Effector CD8-positive, alpha-beta T cell (primary cell): ENCODE data around the gene EPHA7.

ENCODE experiments used
- DNase-seq: peaks from one replicate; lab custom pipeline; 2025; lab: John Stamatoyannopoulos, UW

The EPHA7 gene

DNA sequence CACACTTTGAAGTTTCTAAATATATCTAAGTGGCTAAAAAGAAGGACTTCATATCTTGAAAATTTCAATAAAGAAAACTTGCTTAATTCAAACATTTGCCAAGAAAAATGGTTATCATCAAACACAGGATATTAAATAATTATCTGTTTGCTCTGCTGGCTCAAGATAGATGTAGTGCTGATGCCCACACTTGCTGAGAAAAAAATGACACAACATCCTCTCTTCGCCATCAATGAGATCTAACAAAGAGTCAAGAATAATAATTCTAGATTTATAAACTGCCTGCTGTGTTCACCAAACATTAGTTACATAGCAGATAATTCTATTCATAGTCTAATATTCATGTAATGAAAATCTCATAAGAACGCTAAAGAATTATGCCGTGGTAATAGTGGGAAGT, 93.6 kb downstream of the EPHA7 start:
- DNase-seq = no peak

- DNase-seq = no peak
These were observed 95.7 kb downstream of the EPHA7 start for GRCh38 chr6:93323630-93324029.

DNA sequence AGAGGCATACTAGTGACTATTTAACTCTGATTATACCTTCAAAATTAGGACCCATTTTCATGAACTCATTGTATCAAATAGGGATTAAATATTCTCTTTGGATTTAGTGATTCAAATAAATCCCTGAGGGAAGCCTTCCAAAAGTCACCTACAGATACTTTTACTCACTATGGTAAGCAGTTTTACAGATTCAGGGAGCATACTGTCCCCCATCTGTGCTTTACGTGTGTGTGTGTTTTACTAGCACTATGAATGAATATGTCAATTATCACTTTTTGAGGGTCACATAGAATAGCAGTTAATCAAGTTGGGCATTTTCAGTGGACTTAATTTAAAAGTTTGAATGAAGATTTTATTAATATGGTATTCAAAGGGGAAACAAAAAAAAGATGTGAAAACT, 96.7 kb downstream of the EPHA7 start:
- no peak for DNase-seq

DNA sequence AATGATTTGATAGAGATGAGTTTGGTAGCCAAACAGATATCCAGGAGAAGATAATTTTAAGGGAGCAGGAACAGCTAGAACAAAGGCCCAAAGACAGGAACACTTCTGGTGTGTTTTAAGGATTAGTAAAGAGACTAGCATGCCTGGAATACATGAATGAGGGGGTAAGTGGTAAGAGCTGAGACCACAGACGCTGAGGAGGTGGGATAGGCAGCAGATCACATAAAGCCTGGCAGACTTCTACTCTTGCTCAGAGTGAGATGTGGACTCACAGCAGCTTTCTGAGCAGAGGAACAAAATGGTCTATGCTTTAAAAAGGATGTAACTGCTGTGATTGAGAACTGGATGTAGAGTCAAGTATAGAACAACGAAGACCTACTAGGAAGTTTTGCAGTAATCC, 100.1 kb downstream of the EPHA7 start:
- DNase-seq = no peak

DNA sequence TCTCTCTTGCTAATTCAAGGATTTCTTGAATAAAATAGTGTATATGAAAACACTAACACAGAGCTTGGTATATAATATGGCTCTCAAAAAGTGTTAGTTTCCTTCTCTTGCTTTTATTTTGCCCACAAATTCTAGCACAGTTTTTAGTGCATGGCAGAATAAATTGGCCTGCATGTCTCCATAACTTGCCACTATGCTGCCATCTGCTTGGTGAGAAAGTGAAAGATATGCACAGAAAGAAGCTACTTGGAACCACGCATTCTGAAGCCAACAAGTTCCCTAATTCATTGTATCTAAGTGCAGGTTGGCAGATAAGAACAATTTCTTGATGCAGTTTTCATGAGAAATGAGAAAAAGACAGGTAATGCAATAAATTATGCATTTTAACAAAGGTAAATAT, 101.2 kb downstream of the EPHA7 start:
- DNase-seq = no peak

- no peak for DNase-seq
These were observed 101.8 kb downstream of the EPHA7 start for GRCh38 chr6:93317592-93317991.

- DNase-seq = no peak
These were observed 111.6 kb downstream of the EPHA7 start for GRCh38 chr6:93307505-93308409.

- DNase-seq = no peak
These were observed 114.3 kb downstream of the EPHA7 start for GRCh38 chr6:93305088-93305487.

- DNase-seq = no peak
These were observed 114.9 kb downstream of the EPHA7 start for GRCh38 chr6:93304505-93304904.

GRCh38 chr6:93300661-93301060, 118.7 kb downstream of the EPHA7 start:
- no peak for DNase-seq

DNA sequence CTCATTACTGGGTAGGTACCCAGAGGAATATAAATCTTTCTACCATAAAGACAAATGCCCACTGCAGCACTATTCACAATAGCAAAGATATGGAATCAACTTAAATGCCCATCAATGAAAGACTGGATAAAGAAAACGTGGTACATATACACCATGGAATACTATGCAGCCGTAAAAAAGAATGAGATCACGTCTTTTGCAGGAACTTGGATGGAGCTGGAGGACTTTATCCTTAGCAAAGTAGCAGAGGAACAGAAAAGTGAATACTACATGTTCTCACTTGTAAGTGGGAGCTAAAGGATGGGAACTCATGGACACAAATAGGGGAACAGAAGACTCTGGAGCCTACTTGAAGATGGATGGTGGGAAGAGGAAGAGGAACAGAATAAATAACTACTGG, 119.7 kb downstream of the EPHA7 start:
- DNase-seq = no peak

DNA sequence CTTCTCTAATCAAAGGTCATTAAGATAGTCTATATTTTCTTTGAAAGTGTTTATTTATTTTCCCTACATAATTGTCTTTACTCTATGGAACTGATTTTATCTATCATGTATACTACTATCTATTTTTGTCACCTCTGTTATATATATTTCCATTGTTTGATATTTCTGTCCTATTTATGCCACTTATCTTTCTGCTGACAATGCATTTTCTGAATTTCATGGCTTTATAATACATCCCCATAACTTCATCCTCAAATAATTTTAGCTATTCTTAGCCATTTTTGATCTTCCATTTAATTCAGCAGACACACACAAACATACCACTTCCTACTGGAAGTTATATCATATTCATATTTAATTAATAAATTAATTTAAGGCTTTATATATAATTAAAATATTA, 123.7 kb downstream of the EPHA7 start:
- no peak for DNase-seq

- DNase-seq = no peak
These were observed 124.5 kb downstream of the EPHA7 start for GRCh38 chr6:93294879-93295278.

GRCh38 chr6:93293872-93294271, 125.5 kb downstream of the EPHA7 start:
- no peak for DNase-seq

DNA sequence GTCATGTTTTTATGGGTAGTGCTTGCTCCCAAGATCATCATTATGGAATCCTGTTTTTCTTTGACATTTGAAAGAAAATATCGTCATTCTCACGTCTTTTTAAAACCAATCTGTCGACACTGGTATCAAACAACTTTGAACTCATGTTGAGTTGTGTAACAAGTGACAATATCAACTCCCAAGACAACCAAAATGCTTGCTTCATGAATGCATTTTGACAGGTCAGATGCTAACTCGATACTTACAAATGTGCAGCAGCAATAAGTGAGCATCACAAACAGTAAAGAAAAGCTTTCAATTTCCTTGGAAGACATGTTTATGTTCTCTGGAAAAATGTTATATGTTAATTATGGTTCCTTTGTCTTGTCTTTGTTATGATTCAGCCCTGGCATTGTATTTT, 125.9 kb downstream of the EPHA7 start:
- DNase-seq = no peak

DNA sequence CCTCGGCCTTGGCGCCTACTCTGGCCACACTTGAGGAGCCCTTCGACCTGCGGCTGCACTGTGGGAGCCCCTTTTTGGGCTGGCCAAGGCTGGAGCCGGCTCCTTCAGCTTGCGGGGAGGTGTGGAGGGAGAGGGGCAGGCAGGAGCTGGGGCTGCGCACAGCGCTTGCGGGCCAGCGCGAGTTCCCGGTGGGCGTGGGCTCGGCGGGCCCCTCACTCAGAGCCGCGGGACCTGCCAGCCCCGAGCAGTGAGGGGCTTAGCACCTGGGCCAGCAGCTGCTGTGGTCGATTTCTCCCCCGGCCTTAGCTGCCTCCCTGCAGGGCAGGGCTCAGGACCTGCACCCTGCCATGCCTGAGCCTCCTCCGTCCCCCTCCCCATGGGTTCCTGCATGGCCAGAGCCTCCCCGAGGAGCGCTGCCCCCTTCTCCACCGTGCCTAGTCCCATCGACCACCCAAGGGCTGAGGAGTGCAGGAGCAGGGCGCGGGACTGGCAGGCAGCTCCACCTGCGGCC, 136.8 kb downstream of the EPHA7 start:
- no peak for DNase-seq

GRCh38 chr6:93278241-93278640, 141.1 kb downstream of the EPHA7 start:
- DNase-seq = no peak

DNA sequence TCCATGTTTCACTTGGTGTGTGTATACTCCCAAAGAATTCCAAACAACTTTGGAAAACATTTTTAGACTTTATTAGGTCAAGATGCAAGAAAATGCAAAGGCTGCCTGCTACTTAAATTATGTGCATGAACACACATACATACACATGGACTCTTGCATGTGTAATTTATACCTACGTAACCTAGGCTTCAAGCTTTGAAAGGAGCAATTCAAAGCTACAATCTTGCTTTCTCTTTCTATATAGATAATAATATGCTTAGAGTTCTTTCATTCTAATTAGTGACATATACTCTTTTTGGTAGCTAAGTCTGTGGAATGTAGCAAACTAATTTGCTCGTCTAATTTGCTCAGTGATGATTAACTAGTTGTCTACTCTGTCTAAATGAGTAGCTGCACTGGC, 146.5 kb downstream of the EPHA7 start:
- no peak for DNase-seq

GRCh38 chr6:93272211-93272610, 147.1 kb downstream of the EPHA7 start:
- DNase-seq = no peak

DNA sequence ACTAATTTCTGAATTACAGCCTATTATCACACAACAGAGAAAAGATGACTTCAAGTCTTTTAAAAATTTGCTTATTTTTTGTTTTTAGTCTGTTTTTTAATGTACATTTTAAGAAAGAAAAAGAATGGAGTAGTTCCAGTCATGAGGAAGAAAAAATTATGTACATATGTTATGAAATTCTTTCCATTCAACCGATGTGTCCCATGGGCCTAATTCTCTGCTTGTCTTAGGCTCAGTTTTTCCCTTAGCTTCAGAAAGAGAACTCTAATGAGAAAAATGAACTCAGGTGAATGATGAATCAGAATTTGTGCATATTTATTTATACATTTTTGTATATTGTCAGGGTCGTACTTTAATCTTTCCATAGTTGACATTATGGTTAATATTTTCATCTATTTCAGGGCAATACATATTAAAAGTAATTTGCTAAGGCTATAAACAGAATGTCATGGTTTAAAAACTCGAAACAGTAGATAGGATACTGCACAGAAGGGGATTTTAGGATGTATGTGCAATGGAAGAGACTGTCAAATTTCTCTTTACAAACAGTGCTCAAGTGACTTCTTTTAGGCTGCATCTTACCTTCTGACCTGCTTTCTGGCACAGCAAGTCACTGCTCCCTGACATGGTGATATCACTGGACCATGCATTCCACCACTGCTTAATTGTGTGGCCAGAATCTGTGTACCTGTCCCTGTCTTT, 153.1 kb downstream of the EPHA7 start:
- no peak for DNase-seq

DNA sequence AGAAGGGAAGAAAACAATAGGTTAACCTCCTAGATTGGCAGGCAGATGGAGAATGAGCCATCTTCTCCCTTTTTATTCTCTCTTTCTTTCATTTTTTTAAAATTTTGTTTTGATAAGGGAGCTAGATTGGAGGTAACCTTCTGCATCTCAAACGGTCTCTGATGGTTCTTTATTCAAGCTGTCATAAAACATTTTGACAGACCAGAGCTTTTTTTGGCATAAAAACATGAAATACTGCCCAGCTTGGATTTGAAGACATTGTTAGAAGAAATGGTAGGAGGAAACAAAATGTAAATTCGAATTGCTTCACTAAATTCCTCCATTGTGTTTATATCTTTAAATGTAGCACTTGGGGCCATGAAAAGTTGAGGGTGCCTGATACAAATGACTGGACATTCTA, 158.5 kb downstream of the EPHA7 start:
- no peak for DNase-seq

DNA sequence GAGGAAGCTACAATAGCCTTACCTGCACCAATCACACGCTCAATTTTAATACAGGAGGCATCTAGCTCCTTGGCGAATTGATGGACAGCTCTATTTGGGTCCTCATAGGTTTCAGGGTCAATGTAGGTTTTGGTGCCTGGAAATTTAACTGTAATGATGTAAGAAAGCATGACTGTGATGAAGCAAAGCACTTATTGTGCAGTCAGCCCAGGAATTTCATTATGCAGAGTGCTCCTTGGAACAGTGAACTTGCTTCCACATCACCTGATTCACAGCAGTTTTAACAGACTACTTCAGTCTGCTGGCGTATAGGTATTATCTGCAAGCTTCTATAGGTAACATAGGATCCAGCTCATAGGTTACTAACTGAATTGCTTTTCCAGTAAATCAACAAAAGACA, 160.0 kb downstream of the EPHA7 start:
- DNase-seq = no peak

GRCh38 chr6:93252930-93253329, 166.4 kb downstream of the EPHA7 start:
- DNase-seq = no peak
